GM12878 (cell line): Measurements from ENCODE around the gene POU5F1.

Experiments
- CREB1 ChIP-seq: IDR thresholded peaks from 2 replicates; pipeline ENCODE4 v1.6.1; 2012; ENCODE audit warnings: low read depth, mild to moderate bottlenecking, inconsistent platforms
- ETV6 ChIP-seq, 2 experiments: fragments of 450-650 bp in 1 of 2; IDR thresholded peaks in 1 of 2; conservative IDR thresholded peaks in 1 of 2; 2 replicates each; pipeline ENCODE4 v1.6.1; 2014; ENCODE audit warnings: antibody characterized with exemption in 1 of 2, borderline replicate concordance in 1 of 2, low read depth in 1 of 2, mild to moderate bottlenecking in 1 of 2, moderate library complexity in 1 of 2
- NR2C2 ChIP-seq: IDR thresholded peaks from 2 replicates; pipeline ENCODE4 v1.6.1; 2011; ENCODE audit warnings: borderline replicate concordance, low read depth; ENCODE audit not compliant: control insufficient read depth, insufficient read length
- POLR2A ChIP-seq: IDR thresholded peaks from 2 replicates; pipeline ENCODE4 v1.6.1; 2011; ENCODE audit warnings: low read depth, mild to moderate bottlenecking, low read length
- TF ChIP-seq, protein P1 (sequence below): IDR thresholded peaks from 2 replicates; pipeline ENCODE4 v1.6.1; 2012; ENCODE audit warnings: low read depth, low read length, improper control_type of control experiment
- TF ChIP-seq, protein P2 (sequence below): IDR thresholded peaks from 2 replicates; pipeline ENCODE4 v1.6.1; 2011; ENCODE audit warnings: low read depth, low read length, improper control_type of control experiment, borderline replicate concordance
- TF ChIP-seq, protein P3 (sequence below), 3 experiments: IDR thresholded peaks in 2 of 3; conservative IDR thresholded peaks in 1 of 3; 2 replicates each; pipeline ENCODE4 v1.5.1; 2011; ENCODE audit warnings: low read depth in 3 of 3, low read length in 3 of 3, mild to moderate bottlenecking in 3 of 3, control low read depth in 2 of 3, moderate library complexity in 2 of 3, inconsistent platforms in 1 of 3, mixed read lengths in 1 of 3; ENCODE audit not compliant: control insufficient read depth in 2 of 3, insufficient read depth in 1 of 3; ENCODE audit errors: extremely low read depth in 1 of 3
- TF ChIP-seq, protein P4 (sequence below): IDR thresholded peaks from 2 replicates; pipeline ENCODE4 v1.6.1; 2011; ENCODE audit warnings: borderline replicate concordance, low read depth, mild to moderate bottlenecking, moderate library complexity, low read length; ENCODE audit not compliant: insufficient read depth, poor library complexity, severe bottlenecking
- TF ChIP-seq, protein P5 (sequence below): fragments of 450-650 bp; IDR thresholded peaks from 2 replicates; pipeline ENCODE4 v1.6.1; 2017; ENCODE audit warnings: antibody characterized with exemption, mild to moderate bottlenecking, moderate library complexity
- TF ChIP-seq, protein P6 (sequence below): IDR thresholded peaks from 2 replicates; pipeline ENCODE4 v1.6.1; 2011; ENCODE audit warnings: borderline replicate concordance, low read depth, mild to moderate bottlenecking, moderate library complexity, mixed read lengths, low read length; ENCODE audit not compliant: insufficient read depth; ENCODE audit errors: extremely low read length
- TF ChIP-seq, protein P7 (sequence below): IDR thresholded peaks from 2 replicates; pipeline ENCODE4 v1.6.1; 2011; ENCODE audit warnings: mild to moderate bottlenecking, low read depth, low read length, moderate library complexity; ENCODE audit not compliant: insufficient replicate concordance

DNA sequence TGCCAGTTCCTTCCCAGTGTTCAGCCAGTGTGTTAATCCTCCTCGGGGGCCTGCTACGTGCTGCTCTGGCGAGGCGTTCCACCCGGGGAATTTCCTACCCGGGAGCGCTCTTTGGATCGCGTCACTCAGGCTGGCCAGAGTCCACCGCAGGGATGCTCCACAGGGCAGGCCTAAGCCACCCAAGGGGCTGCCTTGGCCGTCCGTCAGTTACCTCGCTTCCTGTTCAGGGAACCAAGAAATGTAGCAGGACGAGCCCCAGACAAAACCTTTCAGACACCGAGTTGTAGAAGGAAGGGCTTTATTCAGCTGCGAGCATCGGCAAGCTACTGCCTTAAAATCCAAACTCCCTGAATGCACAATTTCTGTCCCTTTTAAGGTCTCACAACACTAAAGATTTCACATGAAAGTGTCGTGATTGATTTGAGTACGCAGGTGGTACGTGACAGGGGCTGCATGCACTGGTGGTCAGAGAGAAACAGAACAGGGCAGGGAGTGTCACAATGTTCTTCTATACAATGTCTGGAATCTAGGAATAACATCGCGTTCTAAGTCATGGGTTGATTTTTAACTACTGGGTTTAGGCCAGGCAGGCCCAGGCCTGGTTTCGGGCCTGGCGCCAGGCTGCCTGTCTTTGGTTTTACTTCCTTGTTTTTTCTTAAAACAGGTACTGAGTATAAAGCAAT, 15.7 kb upstream of the POU5F1 start:
- TF ChIP-seq, protein P1, sequence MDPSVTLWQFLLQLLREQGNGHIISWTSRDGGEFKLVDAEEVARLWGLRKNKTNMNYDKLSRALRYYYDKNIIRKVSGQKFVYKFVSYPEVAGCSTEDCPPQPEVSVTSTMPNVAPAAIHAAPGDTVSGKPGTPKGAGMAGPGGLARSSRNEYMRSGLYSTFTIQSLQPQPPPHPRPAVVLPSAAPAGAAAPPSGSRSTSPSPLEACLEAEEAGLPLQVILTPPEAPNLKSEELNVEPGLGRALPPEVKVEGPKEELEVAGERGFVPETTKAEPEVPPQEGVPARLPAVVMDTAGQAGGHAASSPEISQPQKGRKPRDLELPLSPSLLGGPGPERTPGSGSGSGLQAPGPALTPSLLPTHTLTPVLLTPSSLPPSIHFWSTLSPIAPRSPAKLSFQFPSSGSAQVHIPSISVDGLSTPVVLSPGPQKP, result no peak
- no peak for TF ChIP-seq ETV6 (conservative IDR thresholded peaks at IDR 0.05 in 1 of 2, IDR thresholded peaks at IDR 0.05 in 1 of 2; ENCODE audit: borderline replicate concordance in 1 of 2, low read depth in 1 of 2)
- TF ChIP-seq CREB1, result no peak
- TF ChIP-seq, protein P2, sequence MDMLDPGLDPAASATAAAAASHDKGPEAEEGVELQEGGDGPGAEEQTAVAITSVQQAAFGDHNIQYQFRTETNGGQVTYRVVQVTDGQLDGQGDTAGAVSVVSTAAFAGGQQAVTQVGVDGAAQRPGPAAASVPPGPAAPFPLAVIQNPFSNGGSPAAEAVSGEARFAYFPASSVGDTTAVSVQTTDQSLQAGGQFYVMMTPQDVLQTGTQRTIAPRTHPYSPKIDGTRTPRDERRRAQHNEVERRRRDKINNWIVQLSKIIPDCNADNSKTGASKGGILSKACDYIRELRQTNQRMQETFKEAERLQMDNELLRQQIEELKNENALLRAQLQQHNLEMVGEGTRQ, result no peak
- TF ChIP-seq, protein P3, sequence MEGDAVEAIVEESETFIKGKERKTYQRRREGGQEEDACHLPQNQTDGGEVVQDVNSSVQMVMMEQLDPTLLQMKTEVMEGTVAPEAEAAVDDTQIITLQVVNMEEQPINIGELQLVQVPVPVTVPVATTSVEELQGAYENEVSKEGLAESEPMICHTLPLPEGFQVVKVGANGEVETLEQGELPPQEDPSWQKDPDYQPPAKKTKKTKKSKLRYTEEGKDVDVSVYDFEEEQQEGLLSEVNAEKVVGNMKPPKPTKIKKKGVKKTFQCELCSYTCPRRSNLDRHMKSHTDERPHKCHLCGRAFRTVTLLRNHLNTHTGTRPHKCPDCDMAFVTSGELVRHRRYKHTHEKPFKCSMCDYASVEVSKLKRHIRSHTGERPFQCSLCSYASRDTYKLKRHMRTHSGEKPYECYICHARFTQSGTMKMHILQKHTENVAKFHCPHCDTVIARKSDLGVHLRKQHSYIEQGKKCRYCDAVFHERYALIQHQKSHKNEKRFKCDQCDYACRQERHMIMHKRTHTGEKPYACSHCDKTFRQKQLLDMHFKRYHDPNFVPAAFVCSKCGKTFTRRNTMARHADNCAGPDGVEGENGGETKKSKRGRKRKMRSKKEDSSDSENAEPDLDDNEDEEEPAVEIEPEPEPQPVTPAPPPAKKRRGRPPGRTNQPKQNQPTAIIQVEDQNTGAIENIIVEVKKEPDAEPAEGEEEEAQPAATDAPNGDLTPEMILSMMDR (IDR thresholded peaks at IDR 0.05 in 2 of 3, conservative IDR thresholded peaks at IDR 0.05 in 1 of 3; ENCODE audit: control insufficient read depth in 2 of 3, extremely low read depth in 1 of 3, insufficient read depth in 1 of 3, low read depth in 3 of 3, low read length in 3 of 3), result no peak
- no peak for TF ChIP-seq NR2C2
- 0 out of 2 replicates have a peak, but pooled peaks have one; percentile 37 for TF ChIP-seq POLR2A
- TF ChIP-seq, protein P4, sequence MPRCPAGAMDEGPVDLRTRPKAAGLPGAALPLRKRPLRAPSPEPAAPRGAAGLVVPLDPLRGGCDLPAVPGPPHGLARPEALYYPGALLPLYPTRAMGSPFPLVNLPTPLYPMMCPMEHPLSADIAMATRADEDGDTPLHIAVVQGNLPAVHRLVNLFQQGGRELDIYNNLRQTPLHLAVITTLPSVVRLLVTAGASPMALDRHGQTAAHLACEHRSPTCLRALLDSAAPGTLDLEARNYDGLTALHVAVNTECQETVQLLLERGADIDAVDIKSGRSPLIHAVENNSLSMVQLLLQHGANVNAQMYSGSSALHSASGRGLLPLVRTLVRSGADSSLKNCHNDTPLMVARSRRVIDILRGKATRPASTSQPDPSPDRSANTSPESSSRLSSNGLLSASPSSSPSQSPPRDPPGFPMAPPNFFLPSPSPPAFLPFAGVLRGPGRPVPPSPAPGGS, result no peak
- TF ChIP-seq, protein P5, sequence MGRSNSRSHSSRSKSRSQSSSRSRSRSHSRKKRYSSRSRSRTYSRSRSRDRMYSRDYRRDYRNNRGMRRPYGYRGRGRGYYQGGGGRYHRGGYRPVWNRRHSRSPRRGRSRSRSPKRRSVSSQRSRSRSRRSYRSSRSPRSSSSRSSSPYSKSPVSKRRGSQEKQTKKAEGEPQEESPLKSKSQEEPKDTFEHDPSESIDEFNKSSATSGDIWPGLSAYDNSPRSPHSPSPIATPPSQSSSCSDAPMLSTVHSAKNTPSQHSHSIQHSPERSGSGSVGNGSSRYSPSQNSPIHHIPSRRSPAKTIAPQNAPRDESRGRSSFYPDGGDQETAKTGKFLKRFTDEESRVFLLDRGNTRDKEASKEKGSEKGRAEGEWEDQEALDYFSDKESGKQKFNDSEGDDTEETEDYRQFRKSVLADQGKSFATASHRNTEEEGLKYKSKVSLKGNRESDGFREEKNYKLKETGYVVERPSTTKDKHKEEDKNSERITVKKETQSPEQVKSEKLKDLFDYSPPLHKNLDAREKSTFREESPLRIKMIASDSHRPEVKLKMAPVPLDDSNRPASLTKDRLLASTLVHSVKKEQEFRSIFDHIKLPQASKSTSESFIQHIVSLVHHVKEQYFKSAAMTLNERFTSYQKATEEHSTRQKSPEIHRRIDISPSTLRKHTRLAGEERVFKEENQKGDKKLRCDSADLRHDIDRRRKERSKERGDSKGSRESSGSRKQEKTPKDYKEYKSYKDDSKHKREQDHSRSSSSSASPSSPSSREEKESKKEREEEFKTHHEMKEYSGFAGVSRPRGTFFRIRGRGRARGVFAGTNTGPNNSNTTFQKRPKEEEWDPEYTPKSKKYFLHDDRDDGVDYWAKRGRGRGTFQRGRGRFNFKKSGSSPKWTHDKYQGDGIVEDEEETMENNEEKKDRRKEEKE, result no peak
- TF ChIP-seq, protein P6, sequence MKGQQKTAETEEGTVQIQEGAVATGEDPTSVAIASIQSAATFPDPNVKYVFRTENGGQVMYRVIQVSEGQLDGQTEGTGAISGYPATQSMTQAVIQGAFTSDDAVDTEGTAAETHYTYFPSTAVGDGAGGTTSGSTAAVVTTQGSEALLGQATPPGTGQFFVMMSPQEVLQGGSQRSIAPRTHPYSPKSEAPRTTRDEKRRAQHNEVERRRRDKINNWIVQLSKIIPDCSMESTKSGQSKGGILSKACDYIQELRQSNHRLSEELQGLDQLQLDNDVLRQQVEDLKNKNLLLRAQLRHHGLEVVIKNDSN, result no peak
- TF ChIP-seq, protein P7, sequence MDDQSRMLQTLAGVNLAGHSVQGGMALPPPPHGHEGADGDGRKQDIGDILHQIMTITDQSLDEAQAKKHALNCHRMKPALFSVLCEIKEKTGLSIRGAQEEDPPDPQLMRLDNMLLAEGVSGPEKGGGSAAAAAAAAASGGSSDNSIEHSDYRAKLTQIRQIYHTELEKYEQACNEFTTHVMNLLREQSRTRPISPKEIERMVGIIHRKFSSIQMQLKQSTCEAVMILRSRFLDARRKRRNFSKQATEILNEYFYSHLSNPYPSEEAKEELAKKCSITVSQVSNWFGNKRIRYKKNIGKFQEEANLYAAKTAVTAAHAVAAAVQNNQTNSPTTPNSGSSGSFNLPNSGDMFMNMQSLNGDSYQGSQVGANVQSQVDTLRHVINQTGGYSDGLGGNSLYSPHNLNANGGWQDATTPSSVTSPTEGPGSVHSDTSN, result no peak
